HFF-Myc (cell line): Measurements from ENCODE around the gene ZFPM1.

Experiments used
- DNase-seq: peaks from one replicate; pipeline ENCODE4 v3.0.0-alpha.2; 2011; ENCODE audit warnings: low read depth; ENCODE audit errors: extremely low read depth
- H3K4me3 ChIP-seq: replicated peaks from 2 replicates; pipeline ENCODE4 v1.5.1; 2011; ENCODE audit warnings: low read depth, mild to moderate bottlenecking, control low read depth, low read length
- TF ChIP-seq, protein P1 (sequence below): IDR thresholded peaks from 2 replicates; pipeline ENCODE4 v1.5.1; 2012; ENCODE audit warnings: mild to moderate bottlenecking, low read depth, low read length, control low read depth; ENCODE audit errors: missing control alignments

ZFPM1 gene

DNA sequence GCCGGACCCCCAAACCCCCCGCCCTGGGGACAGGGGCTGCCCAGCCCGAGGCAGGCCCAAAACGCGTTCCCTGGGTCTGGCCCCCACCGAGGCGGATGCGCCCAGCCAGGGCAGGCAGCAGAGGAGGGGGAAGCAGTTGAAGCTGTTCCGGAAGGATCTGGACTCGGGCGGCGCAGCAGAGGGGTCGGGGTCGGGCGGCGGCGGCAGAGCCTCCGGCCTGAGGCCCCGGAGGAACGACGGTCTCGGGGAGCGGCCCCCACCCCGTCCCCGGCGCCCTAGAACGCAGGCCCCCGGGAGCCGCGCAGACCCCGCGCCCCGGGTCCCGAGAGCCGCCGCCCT, 22.9 kb upstream of the ZFPM1 start:
- H3K4me3 ChIP-seq: no peak overlapping the region
- no peak for DNase-seq
- TF ChIP-seq, protein P1, sequence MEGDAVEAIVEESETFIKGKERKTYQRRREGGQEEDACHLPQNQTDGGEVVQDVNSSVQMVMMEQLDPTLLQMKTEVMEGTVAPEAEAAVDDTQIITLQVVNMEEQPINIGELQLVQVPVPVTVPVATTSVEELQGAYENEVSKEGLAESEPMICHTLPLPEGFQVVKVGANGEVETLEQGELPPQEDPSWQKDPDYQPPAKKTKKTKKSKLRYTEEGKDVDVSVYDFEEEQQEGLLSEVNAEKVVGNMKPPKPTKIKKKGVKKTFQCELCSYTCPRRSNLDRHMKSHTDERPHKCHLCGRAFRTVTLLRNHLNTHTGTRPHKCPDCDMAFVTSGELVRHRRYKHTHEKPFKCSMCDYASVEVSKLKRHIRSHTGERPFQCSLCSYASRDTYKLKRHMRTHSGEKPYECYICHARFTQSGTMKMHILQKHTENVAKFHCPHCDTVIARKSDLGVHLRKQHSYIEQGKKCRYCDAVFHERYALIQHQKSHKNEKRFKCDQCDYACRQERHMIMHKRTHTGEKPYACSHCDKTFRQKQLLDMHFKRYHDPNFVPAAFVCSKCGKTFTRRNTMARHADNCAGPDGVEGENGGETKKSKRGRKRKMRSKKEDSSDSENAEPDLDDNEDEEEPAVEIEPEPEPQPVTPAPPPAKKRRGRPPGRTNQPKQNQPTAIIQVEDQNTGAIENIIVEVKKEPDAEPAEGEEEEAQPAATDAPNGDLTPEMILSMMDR: no peak

DNA sequence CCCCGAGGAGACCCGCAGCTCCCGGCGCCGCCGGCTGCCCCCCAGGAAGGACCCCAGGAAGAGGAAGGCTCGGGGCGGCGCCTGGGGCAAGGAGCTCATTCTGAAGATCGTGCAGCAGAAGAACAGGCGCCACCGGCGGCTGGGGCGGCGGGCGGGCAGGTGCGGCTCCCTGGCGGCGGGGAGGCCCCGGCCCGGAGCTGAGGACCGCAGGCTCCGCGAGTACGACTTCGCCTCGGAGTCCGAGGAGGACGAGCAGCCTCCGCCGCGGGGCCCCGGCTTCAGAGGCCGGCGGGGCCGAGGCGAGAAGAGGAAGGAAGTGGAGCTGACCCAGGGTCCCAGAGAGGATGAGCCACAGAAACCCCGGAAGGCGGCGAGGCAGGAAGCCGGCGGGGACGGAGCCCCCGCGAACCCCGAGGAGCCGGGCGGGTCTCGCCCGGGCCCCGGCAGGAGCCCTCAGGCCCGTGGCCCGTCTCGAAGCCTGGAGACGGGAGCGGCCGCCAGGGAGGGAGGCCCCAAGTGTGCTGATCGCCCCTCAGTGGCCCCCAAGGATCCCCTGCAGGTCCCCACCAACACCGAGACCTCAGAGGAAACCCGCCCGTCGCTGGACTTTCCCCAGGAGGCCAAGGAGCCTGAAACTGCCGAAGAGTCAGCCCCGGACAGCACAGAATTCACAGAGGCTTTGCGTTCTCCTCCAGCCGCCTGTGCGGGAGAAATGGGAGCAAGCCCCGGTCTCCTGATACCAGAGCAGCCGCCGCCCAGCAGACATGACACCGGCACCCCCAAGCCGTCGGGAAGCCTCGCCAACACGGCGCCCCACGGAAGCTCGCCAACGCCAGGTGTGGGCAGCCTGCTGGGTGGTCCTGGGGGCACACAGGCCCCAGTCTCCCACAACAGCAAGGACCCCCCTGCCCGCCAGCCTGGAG, 22.3 kb upstream of the ZFPM1 start:
- H3K4me3 ChIP-seq: no peak overlapping the region
- TF ChIP-seq, protein P1: no peak
- DNase-seq: no peak

DNA sequence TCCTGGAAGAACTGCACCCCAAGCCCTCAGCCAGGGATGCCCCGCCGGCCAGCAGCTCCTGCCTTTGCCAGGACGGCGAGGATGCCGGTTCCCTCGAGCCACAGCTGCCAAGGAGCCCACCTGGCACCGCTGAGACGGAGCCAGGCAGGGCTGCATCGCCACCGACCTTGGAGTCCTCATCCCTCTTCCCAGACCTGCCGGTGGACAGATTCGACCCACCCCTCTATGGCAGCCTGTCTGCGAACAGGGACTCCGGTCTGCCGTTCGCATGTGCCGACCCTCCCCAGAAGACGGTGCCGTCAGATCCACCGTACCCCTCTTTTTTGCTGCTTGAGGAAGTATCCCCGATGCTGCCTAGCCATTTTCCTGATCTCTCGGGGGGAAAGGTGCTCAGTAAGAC, 21.4 kb upstream of the ZFPM1 start:
- DNase-seq: no peak
- TF ChIP-seq, protein P1: no peak
- no peak overlapping the region for H3K4me3 ChIP-seq

DNA sequence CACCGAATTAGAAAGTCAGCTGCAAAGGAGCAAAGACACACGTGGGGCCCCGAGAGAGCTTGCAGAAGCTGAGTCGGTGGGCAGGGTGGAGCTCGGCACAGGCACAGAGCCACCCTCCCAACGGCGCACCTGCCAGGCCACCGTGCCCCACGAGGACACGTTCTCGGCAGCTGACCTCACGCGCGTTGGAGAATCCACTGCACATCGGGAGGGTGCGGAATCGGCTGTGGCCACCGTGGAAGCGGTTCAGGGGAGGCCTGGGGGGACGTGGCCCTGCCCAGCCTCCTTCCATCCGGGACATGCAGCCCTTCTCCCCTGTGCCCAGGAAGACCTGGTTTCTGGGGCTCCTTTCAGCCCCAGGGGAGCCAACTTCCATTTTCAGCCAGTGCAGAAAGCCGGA, 20.9 kb upstream of the ZFPM1 start:
- H3K4me3 ChIP-seq: no peak overlapping the region
- no peak for DNase-seq
- TF ChIP-seq, protein P1: no peak

DNA sequence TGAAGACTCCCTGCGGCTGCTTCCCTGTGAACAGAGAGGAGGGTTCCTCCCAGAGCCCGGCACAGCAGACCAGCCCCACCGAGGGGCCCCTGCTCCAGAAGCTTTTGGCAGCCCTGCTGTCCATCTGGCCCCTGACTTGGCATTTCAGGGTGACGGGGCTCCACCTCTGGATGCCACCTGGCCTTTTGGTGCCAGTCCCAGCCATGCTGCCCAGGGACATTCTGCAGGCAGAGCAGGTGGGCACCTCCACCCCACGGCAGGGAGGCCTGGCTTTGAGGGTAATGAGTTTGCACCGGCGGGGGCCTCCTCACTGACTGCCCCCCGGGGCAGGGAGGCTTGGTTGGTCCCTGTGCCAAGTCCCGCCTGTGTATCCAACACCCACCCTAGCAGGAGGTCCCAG, 20.3 kb upstream of the ZFPM1 start:
- no peak overlapping the region for H3K4me3 ChIP-seq
- TF ChIP-seq, protein P1: no peak
- DNase-seq: no peak

DNA sequence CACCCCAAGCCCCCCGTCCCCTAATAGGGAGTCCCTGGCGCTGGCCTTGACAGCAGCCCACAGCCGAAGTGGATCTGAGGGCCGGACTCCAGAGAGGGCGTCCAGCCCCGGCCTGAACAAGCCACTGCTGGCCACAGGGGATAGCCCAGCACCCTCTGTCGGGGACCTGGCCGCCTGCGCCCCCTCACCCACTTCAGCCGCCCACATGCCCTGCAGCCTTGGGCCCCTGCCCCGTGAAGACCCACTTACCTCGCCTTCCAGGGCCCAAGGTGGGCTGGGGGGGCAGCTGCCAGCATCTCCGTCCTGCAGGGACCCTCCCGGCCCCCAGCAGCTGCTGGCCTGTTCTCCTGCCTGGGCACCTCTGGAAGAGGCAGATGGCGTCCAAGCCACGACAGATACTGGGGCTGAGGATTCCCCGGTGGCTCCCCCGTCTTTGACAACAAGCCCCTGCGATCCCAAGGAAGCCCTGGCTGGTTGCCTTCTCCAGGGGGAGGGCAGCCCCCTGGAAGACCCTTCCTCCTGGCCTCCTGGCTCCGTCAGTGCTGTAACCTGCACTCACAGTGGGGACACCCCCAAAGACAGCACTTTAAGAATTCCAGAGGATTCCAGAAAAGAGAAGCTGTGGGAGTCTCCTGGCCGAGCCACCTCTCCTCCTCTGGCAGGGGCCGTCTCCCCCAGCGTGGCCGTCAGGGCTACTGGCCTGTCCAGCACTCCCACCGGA, 19.3 kb upstream of the ZFPM1 start:
- no peak overlapping the region for H3K4me3 ChIP-seq
- no peak for DNase-seq
- TF ChIP-seq, protein P1: no peak
